ENCODE data around the gene CEACAM3. TPM values are rescaled to one million over a fixed set of nuclear protein-coding genes. Genes with fewer than 3 reads are reported as not detected.
A peak's percentile ranks its signal among the peaks of the same experiment; 100 is the strongest.

The CEACAM3 gene
- total RNA-seq, 4 donors from 2014 or later: 0.26 TPM; not detected in 3

- no peaks in the 10 kb centered on the region for H3K36me3 ChIP-seq
- no peak overlapping the region for H3K27ac ChIP-seq (replicated peaks in 1 of 4)
- H3K4me3 ChIP-seq: no peak overlapping the region
- no peak for DNase-seq (ENCODE audit: extremely low spot score)
- 88% methylated on average over 3 of the region's 3 CpGs for WGBS
- no peak for TF ChIP-seq POLR2AphosphoS5 (IDR thresholded peaks at IDR 0.05)
- peaks cover 0 to 7% (median 0%) of the 10 kb centered on the region in 4 donors for H3K4me1 ChIP-seq
- peaks cover 0 to 44% (median 0%) of the 10 kb centered on the region in 4 donors for H3K27me3 ChIP-seq
- no peaks in the 10 kb centered on the region for H3K9me3 ChIP-seq
- intact Hi-C loops (cut with DNase I): no loop called here
These were observed 10.8 kb downstream of the CEACAM3 start for GRCh38 chr19:41807176-41807575.

- TF ChIP-seq CTCF (IDR thresholded peaks at IDR 0.05): no peak
- TF ChIP-seq EP300 (IDR thresholded peaks at IDR 0.05): no peak
- DNase-seq (ENCODE audit: extremely low spot score): no peak
These were observed 12.5 kb downstream of the CEACAM3 start for GRCh38 chr19:41808663-41809566.

DNA sequence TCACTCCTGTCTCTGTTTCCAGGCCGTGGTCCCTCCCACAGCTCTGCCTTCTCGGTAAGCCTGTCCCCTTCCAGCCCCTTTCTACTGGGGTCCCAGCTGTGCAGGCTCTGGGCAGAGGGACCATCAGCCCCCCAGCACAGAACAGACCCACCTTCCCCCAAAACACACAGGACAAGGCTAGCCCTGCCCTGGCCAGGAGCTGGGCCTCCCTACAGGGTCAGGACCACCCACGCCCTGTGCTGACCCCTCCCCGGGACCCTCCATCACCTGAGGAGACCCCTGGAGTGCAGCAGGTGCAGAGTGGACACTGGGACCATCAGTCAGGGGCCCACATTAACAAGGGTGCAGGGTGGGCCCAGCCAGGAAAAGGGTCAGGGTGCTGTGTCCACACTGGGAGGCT lies 13.9 kb downstream of the CEACAM3 start:
- Histone ChIP-seq H3K4me3 (no peak overlapping the region), H3K4me1 (peaks cover 0 to 7% (median 0%) of the 10 kb centered on the region in 4 donors), H3K36me3 (no peaks in the 10 kb centered on the region), H3K27ac (replicated peaks in 1 of 4) (peak overlapping the region in 1 of 4 donors; percentile 4), H3K27me3 (peaks cover 0 to 47% (median 0%) of the 10 kb centered on the region in 4 donors), H3K9me3 (no peaks in the 10 kb centered on the region)
- intact Hi-C loops (cut with DNase I): no loop called here
- TF ChIP-seq EP300 (IDR thresholded peaks at IDR 0.05) (no peak), POLR2A (IDR thresholded peaks at IDR 0.05; ENCODE audit: low read depth) (no peak), POLR2AphosphoS5 (IDR thresholded peaks at IDR 0.05) (no peak), CTCF (IDR thresholded peaks at IDR 0.05) (no peak)
- WGBS: 46% methylated on average over 2 of the region's 4 CpGs
- DNase-seq (ENCODE audit: extremely low spot score): no peak

More at GRCh38 chr19:41808663-41809566, 12.5 kb downstream of the CEACAM3 start:
- H3K4me1 ChIP-seq: peaks cover 0 to 7% (median 0%) of the 10 kb centered on the region in 4 donors
- H3K27ac ChIP-seq (replicated peaks in 1 of 4): no peak overlapping the region
- no peaks in the 10 kb centered on the region for H3K9me3 ChIP-seq
- peaks cover 0 to 47% (median 0%) of the 10 kb centered on the region in 4 donors for H3K27me3 ChIP-seq
- 62% methylated on average over 13 of the region's 16 CpGs for WGBS
- no peak overlapping the region for H3K4me3 ChIP-seq
- intact Hi-C loops (cut with DNase I): no loop called here
- H3K36me3 ChIP-seq: no peaks in the 10 kb centered on the region

DNA sequence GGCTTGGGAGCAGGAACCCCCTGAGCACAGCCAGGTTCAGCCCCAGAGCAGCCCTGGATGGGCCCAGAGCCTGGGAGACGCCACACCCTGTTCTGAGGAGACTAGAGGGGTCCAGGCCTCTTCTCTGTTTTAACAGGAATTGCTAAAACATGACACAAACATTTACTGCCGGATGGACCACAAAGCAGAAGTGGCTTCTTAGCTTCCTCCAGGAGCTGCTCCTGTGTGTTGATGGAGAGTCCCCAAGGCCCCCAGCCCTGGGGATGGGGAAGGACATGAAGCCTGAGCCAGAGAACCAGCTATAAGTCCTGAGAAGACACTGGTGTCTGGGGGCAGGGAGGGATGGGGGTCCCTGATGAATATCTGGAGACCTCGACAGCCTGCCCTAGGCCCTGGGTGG lies 14.6 kb downstream of the CEACAM3 start:
- H3K36me3 ChIP-seq: no peaks in the 10 kb centered on the region
- peaks cover 0 to 7% (median 0%) of the 10 kb centered on the region in 4 donors for H3K4me1 ChIP-seq
- DNase-seq (ENCODE audit: extremely low spot score): no peak
- TF ChIP-seq EP300 (IDR thresholded peaks at IDR 0.05): no peak
- no peak for TF ChIP-seq POLR2AphosphoS5 (IDR thresholded peaks at IDR 0.05)
- no peak for TF ChIP-seq POLR2A (IDR thresholded peaks at IDR 0.05; ENCODE audit: low read depth)
- TF ChIP-seq CTCF (IDR thresholded peaks at IDR 0.05): no peak
- intact Hi-C loops (cut with DNase I): no loop called here
- no peaks in the 10 kb centered on the region for H3K9me3 ChIP-seq
- 42% methylated on average over 3 of the region's 3 CpGs for WGBS
- H3K27me3 ChIP-seq: peaks cover 0 to 47% (median 0%) of the 10 kb centered on the region in 4 donors
- no peak overlapping the region for H3K27ac ChIP-seq (replicated peaks in 1 of 4)
- no peak overlapping the region for H3K4me3 ChIP-seq

DNA sequence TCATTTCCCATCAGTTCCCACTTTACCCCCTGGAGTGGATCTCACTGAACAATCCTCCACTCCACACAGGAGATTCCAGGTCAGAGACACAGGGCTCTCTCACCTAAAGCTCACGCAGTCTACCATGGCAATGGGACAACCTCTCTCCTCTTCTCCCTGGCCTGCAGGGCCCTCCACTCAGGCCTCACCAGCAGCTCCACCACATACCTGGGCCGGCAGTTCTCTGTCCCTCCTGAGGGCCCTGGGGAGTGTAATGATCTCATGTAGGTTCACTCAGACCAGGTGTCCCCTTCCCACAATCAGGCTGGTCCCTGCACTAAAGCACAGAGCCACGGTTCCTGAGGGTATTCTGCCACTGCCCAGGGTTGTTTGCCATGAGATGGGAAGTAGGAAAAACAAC lies 15.6 kb downstream of the CEACAM3 start:
- intact Hi-C loops (cut with DNase I): no loop called here
- WGBS: 87% methylated on average over 3 of the region's 3 CpGs
- no peak for DNase-seq (ENCODE audit: extremely low spot score)

More for the DNA sequence above, 15.6 kb downstream of the CEACAM3 start:
- Histone ChIP-seq H3K27me3 (peaks cover 0 to 47% (median 0%) of the 10 kb centered on the region in 4 donors), H3K27ac (replicated peaks in 1 of 4) (no peak overlapping the region), H3K4me1 (peaks cover 0 to 7% (median 5%) of the 10 kb centered on the region in 4 donors), H3K4me3 (no peak overlapping the region), H3K36me3 (no peaks in the 10 kb centered on the region), H3K9me3 (no peaks in the 10 kb centered on the region)
- TF ChIP-seq POLR2AphosphoS5 (IDR thresholded peaks at IDR 0.05) (no peak), EP300 (IDR thresholded peaks at IDR 0.05) (no peak), POLR2A (IDR thresholded peaks at IDR 0.05; ENCODE audit: low read depth) (no peak), CTCF (IDR thresholded peaks at IDR 0.05) (no peak)

Measured in esophagus muscularis mucosa (tissue), 4 donors.